Hematopoietic multipotent progenitor cell (in vitro differentiated cells): Measurements from ENCODE around the gene RNU1-4. TPM values are rescaled to one million over a fixed set of nuclear protein-coding genes. Genes with fewer than 3 reads are reported as not detected.
"Not testable (repeated sequence)": the region's sequence is repeated elsewhere in the genome, so short reads cannot be mapped to it uniquely, and the experiment has no call there.

Experiments used
- DNase-seq, 3 donors: peaks; one replicate each; pipeline ENCODE4 v3.0.0-alpha.2; 2011 to 2015; ENCODE audit warnings: low read depth in 2 of 3, low spot score in 2 of 3
- small RNA-seq: library from RNA; depleted of rRNA; stranded (forward); fragments of <200 nt; gene quantifications from one replicate; pipeline ENCODE3, GENCODE V24; 2012
- total RNA-seq: library from RNA; depleted of rRNA; stranded (reverse); fragments of >200 nt; gene quantifications from one replicate; pipeline ENCODE4 v1.2.3, GENCODE V29; 2012

Gene RNU1-4
- total RNA-seq, 1 donor, result under 0.01 TPM

- not testable (repeated sequence) for DNase-seq
Observed at GRCh38 chr1:16787711-16788110, 47.4 kb downstream of the RNU1-4 start.

Small RNA genes lying within 50 kb of the gene (small RNA-seq; reads per million reads assigned to genes)
- not detected for gene RNU1-4

Other genes with a start within 250 kb of the RNU1-4 start
- gene RNU1-1, start 226.2 kb upstream of the RNU1-4 start, total RNA-seq, result under 0.01 TPM
- gene NBPF1, start 127.0 kb upstream of the RNU1-4 start, total RNA-seq, result 16.4 TPM
- gene RNU1-3, start 73.6 kb upstream of the RNU1-4 start, total RNA-seq, result under 0.01 TPM
- gene RNU1-2, start 155.5 kb downstream of the RNU1-4 start, total RNA-seq, result under 0.01 TPM
- 30.2 TPM for gene CROCC, start 181.4 kb downstream of the RNU1-4 start, total RNA-seq
- gene MFAP2, start 240.1 kb downstream of the RNU1-4 start, total RNA-seq, result 8.1 TPM